TTC549 (cell line): ENCODE results near the gene RPUSD1.

ENCODE experiments used
- FAIRE-seq: peaks from 2 replicates; lab custom pipeline; 2012; peaks lifted over from hg19 to GRCh38; lab: Jason Lieb, UNC

Gene RPUSD1

DNA sequence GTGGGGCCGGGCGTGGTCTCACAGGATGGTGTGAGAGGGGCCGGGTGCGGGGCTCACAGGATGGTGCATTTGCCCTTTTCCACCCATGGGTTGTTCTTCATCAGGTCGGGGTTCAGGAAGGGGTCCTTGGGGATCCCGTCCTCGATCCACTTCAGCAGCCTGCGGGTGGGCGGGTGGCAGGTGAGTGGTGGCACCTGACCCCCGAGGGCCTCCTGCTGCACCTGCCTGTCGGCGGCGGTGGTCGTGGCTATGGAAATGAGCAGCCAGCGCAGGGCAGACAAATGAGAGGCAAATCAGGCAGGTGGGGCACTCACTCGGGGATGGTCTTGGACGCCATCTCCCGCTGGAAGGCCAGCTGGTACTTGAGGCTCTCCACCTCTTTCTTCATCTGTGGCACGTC lies 10.5 kb upstream of the RPUSD1 start:
- no peak for FAIRE-seq

DNA sequence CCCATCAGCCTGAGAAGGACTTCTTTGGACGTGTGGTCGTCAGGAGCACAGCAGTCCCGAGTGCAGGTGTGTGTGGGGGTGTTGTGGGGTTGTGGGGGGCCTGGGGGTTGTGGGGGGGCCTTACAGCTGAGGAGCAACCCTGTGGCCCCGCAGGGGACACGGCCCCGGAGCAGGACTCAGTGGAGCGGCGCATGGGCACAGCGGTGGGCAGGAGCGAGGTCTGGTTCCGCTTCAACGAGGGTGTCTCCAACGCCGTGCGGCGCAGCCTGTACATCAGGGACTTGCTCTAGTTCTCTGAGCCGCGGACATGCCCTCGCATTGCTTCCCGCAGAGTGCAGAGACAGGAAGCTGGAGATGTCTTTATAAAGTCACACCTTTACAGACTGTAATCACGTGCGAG lies 9.5 kb upstream of the RPUSD1 start:
- no peak for FAIRE-seq

DNA sequence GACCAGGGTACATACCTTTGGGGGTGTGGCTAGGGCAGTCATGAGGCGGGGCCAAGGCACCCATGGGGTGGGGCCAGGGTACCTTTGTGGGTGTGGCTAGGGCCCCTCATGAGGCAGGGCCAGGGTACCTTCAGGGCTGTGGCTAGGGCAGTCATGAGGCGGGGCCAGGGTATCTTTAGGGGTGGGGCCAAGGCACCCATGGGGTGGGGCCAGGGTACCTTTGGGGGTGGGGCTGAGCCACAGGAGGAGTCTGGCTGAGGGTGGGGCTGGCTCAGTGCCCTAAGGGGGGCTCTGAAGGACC lies 8.9 kb upstream of the RPUSD1 start:
- no peak for FAIRE-seq

DNA sequence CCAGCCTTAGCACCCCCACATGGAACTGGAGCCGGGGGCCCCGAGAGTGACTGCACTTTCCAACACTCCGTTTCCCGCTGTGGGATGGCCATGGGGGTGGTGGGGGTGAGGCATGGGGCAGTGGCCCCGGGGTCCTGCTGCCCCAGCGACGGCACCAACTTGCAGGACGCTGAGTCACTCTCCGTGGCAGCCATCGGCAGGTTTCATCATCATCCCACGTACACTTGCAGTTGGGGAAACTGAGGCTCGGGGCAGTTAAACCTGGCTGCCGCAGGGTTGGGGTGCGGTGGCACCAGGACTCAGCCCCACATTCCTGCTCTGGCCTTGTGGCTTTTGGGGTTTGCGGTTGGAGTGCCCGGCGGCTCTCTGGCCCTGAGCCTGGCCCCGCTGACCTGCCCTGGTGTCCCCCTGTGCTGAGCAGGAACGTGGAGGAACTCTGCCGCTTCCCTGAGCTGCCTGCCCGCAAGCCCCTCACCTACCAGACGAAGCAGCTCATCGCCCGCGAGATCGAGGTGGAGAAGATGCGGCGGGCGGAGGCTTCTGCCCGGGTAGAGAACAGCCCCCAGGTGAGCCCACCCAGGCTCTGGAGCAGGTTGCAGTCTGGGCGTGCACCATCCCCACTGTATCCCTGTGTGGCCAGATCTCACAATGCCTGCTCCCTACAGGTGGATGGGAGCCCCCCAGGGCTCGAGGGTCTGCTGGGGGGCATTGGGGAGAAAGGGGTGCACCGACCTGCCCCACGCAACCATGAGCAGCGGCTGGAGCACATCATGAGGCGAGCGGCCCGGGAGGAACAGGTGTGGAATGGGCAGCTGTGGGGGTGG lies 8.3 kb upstream of the RPUSD1 start:
- no peak for FAIRE-seq

DNA sequence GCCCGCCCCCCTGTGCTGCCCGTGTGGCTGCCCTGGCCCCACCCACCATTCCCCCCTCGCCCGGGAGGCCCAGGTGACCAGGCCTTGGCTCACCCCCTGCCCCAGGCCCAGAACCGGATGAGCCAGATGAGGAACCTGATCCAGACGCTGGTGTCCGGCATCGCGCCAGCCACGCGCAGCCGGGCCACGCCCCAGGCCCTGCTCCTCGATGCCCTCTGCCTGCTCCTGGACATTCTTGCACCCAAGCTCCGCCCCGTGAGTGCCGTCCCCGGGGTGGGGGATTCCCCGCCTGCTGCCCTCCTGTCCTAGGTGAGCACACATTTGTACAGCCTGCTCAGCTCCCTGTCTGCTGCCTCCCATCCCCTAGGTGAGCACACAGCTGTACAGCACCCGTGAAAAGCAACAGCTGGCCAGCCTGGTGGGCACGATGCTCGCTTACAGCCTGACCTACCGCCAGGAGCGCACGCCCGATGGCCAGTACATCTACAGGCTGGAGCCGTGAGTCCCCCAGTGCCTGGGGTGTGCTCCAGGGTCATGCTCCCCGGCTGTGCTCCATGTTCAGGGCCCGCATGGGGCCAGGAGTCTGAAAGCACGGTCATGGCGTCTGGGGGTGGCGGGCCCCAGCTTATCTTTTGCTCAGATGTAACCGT lies 7.5 kb upstream of the RPUSD1 start:
- FAIRE-seq, result no peak

DNA sequence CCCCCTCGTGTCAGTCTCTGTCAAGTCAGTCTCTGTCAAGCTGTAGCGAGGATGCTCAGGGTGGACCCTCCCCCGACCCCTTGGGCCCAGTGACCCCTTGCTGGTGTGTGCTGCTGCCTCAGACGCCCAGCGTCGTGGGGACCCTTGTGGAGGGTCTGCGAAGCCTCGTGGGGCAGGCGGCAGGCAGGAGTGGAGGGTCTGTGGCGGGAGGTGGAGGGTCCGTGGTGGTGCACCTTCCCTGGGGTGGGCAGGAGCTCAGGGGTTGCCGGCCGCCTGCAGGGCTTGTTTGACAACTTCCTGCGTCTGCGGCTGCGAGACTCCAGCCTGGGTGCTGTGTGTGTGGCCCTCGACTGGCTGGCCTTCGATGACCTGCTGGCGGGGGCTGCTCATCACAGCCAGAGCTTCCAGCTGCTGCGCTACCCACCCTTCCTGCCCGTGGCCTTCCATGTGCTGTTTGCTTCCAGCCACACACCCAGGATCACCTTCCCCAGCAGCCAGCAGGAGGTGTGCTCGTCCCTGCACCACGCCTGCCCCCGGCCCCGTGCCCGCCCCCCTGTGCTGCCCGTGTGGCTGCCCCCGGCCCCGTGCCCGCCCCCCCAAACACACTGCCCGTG lies 6.8 kb upstream of the RPUSD1 start:
- no peak for FAIRE-seq

DNA sequence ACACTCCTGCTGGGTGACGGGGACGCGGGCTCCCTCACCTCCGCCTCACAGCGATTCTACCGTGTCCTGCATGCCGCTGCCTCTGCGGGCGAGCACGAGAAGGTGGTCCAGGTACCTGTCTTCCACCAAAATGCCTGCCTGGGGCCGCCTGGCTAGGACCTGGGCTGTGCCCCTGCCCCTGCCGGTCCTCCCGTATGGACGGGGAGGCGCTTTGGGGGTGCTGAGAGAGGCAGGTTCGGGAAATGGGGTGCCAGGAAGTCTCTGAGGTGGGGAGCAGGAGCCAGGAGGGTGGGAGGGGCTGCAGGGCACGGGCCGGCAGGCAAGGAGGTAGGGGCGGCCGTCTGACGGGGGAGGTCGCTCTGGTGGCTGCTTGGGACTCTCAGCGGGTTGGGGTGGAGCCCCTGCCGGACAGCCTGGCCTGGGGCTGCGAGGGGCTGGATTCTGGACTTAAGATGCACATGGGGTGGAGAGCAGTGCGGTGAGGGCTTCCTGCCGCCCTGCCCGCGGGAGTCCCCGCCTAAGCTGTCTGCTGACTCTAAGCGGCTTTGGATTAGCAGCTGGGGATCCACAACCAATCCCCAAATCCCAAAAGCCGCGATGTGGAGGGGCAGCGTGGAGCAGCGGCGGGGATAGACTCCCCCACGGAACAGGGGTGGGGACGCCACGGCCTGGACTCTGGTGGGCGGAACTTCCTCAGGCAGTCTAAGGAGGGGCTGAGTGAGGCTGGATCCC lies 6.1 kb upstream of the RPUSD1 start:
- no peak for FAIRE-seq

DNA sequence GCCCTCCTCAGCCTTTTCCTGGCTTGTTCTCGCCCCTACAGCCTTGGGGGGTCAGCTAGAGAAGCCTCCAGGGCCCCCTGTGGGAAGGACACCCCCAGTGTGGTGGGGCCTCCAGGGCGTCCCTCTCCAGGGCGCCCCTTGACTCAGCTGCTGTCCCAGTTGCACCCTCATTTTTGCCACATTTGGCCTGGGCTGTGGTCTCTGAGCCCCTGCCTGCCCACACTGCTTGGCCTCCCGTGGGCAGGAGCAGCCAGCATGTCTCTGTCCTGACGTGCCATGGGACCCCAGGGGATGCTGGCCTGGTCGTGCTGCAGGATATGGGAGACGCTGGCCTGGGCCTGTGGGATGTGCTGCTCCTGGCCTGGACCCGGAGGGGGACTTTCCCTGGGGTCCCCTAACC lies 5.2 kb upstream of the RPUSD1 start:
- no peak for FAIRE-seq

DNA sequence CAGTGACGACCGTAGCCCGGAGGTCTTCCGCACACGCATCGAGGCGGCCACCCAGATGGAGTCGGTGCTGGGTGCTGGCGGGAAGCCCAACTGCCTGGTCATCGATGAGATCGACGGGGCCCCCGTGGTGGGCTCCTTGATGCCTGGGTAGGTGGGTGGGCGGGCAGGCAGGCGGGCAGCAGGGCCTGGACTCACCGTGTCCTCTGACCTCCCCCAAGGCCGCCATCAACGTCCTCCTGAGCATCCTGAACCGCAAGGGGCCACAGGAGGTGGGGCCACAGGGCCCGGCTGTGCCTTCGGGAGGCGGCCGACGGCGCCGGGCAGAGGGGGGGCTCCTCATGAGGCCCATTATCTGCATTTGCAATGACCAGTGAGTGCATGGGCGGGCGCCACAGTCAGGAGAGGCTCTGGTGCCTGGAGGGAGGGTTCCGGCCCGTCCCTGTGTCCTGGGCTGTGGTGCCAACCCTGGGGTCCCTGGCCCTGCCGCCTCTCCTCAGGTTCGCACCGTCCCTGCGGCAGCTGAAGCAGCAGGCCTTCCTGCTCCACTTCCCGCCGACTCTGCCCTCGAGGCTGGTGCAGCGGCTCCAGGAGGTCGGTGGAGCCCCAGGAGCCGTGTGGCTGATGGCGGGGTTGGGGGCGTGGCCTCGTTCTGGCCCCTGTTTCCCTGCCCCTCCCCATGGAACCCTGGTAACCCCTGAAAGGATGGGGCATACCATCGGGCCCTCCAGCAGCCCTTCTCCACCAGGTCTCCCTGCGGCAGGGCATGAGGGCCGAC lies 4.2 kb upstream of the RPUSD1 start:
- FAIRE-seq, result no peak

DNA sequence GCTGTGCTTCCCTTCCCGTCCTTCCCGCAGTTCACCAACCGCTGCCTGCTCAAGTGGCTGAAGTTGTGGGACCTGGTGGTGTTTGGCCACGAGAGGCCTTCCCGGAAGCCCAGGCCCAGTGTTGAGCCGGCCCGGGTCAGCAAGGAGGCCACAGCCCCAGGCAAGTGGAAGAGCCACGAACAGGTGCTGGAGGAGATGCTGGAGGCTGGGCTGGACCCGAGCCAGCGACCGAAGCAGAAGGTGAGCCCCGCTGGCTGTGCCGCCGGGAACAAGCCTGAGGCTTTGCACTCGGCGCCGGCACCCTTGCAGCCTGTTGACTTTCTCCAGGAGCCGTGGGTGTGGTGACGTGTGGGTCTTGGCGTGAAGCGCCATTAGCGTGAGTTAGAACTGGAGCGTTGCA lies 3.0 kb upstream of the RPUSD1 start:
- no peak for FAIRE-seq

DNA sequence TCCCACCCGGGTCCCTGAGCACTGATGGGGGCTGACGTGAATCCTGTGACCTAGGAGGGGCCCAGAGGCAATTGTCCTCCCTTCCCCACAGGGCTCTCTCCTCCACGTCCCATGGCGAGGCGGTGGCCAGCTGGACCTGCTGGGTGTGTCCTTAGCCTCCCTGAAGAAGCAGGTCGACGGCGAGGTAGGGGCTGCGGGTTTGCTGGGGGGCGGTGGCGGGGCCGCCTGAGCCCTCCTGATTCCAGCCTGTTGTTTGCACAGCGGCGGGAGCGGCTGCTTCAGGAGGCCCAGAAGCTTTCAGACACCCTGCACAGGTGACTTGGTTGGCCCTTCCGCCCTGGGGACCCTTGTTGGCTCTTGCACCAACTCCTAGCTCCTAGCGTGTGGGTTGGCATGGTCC lies 1.9 kb upstream of the RPUSD1 start:
- FAIRE-seq, result no peak

DNA sequence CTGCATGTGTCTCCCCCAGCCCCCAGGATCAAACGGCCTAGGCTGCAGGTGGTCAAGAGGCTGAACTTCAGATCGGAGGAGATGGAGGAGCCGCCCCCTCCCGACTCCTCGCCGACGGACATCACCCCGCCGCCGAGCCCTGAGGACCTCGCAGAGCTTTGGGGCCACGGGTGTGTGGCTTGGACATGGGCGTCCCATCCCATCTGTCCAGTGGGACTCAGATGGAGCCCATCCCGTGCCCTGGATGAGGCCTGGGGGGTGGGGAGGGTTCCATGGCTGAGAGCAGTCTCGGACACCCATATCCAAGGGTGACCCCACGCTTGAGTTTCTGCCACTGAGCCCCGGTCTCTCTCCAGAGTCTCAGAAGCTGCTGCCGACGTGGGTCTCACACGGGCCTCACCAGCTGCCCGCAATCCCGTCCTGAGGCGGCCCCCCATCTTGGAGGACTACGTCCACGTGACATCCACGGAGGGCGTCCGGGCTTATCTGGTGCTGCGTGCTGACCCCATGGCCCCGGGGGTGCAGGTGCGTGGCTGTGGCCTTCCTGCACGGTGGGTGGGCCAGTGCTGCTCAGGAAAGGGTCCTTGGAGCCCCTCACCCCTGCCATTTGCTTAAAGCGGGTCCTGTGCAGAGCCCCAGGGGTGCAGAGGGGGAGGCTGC lies 1.1 kb upstream of the RPUSD1 start:
- no peak for FAIRE-seq

DNA sequence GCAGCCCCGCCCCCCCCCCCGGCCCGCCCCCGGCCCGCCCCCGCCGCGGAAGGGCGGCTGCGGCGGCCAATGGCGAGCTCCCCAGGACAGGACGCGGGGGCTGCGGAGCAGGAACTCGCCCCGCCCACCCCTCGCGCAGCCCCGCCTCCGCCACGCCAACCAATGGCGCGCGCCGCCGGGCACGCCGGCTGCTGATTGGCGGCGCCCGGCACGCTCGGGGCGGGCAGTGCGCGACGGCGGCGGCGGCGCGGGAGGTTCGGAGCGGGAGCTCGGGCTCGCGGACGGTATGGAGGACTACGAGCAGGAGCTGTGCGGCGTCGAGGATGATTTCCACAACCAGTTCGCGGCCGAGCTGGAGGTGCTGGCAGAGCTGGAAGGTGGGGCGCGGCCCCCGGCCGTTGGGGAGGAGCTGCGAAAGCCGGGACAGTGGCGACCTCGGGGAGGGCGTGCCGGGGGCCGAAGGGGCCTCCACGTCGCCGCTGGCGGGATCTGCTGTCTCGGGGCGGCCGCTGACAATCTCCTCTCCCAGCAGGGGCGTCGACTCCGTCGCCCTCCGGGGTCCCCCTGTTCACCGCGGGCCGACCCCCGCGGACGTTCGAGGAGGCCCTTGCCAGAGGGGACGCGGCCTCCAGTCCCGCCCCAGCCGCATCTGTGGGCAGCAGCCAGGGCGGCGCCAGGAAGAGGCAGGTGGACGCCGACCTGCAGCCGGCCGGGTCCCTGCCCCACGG lies 382 bp upstream of the RPUSD1 start, which contains the start of gene CHTF18:
TSS of gene CHTF18 (plus strand) at position 222 of the 728 bp plus-strand sequence. CDS start at position 287, 65 bp downstream.
- FAIRE-seq, result no peak

DNA sequence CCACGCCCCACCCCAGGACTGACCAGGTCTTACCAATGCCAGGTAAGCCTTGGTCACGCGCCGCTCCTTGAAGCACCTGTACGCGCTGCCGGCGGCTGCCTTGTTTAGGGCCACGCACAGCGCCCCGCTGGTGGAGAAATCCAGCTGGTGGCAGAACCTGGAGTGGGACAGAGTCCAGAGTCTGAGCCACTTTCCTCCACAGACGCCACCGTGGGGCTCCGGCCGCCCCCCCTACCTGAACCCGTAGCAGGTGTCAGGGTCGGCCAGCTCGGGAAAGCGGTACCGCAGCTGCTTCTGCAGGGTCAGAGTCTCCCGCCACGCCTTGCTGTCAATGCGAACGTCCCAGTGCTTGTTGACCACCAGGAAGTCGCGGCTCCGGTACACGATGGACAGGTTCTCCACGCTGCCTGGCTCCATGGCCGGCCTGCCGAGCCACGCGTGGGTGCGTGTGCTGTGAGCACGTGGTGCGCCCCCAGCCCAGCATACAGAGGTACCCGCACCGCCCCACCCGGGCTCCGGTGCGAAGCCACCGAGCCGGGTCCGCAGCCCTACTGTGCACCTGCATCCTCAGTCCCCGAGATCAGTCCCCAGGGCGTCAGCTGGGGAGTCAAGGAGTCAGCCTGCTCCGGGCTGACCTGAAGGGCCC lies 737 bp downstream of the RPUSD1 start:
- FAIRE-seq, result no peak

DNA sequence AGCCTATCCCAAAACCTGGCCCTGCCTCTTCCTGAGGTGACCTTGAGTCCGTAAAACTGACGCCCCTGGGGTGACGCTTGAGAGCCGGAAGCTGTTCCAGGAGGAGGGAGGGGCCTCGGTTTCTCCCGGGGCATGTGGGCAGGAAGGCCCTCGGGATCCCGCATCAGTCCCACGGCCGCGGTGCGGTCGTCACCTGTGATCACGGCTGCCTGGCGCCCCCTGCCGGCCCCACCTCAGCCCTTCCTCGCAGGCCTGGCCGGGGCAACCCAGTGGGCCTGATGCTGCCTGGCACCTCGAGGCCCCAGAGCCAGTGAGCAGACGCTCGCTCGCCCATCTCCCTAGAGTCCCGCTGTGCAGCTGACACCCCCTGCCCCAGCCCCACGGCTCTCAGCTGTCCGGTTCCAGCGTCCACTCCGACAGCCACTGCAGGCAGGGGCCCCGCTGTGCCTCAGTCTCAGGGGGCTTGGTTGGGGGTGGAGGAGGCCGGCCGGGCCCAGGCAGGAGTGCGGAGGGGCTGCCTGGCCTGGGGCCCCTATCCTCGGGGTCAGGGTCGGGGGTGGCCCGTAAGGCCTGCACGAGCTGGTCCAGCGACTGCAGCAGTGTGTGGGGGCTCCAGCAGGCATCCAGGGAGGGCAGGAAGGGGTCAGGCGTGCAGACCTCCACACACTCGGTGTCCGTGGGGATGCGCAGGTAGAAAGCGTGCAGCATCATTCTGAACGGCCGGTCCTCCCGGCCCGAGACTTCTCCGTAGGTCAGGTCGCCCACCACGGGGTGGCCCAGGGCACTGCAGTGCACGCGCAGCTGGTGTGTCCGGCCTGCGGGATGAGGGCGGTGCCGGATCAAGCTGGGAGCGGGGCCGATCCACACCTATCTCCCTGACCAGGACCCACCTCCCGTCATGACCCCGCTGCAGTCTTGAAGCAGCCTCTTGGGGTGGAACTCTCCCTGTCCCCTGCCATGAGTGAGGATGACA lies 2.3 kb downstream of the RPUSD1 start:
- FAIRE-seq, result no peak

DNA sequence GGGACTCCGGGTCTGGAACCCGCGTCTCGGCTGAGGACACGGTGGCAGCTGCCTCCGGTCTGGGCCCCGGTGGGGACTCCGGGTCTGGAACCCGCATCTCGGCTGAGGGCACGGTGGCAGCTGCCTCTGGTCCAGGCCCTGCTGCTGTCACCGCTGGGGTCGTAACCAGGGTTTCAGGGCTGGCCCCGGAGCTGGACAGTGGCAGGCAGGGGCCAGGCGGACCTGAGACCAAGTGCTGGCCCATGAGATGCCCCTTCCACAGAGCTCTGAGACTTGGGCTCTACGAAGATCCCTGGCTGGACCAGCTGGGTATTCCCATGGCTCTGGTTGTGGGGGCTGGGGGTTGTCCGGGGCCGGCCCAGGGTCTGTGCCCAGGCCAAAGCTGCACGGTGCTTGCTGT lies 3.8 kb downstream of the RPUSD1 start:
- FAIRE-seq, result no peak

DNA sequence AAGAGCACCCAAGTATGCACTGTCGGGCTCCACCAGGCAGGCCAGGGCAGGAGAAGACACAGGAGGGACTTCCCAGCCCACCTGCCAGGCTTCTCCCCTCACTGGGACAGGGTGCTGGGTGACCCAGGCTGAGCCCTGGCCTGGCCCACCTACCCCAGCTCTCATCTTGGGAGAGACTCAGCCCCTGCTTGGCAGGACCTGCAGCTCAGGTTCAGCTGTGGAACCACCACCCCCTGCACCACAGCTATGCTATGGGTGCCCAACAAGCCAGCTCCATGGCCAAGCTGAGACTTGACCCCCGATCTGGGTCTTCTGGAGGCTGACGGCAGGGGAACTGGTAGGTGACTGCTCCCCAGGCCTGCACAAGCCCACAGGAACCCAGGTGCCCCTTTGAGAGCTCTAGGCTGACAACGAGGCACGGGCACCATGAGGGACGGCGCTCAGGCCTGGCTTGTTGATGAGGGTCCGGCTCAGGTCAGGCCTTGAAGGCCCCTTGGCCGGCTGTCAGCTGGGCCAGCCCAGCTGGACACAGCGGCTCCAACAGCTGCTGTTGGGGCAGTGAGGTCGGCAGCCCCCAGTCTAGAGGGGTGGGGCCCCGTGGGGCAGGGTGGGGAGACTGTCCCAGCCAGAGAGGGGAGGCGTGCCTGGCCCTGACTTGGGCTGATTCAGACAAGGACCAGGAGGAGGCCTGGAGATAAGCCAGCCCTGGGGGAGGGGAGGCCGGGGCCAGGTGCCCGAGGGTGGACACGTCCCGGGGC lies 4.6 kb downstream of the RPUSD1 start:
- no peak for FAIRE-seq

DNA sequence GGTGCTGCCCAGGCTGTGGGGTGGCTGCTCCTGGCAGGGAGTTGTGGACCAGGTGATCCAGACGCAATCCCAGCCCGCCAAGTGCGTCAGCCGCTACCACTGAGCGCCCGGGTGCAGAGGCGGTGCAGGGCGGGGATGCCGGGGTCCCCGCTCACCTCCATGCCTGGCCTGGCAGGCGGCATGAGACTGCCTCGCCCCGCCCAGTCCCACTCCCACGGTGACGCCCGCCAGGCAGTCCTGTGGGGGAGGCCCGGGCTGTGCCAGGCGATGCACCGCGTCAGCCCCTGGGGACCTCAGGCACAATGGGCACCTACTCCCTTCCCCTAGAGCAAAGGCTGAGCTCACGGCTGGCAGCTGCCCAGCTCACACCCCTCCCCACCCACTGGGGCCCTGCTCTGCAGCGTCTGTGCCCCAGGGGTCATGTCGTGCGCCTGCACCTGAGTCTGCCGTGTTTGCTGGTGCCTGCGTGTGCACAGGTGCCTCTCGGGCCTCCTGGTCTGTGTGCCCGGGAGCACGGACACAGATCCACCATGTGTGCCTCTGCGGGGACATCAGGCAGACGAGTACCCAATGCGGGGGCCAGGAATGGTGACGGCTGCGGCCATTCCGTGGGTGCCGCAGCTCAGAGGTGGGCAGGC lies 5.3 kb downstream of the RPUSD1 start:
- no peak for FAIRE-seq
